Ishikawa (cell line): ENCODE data around the gene TGM1.

Source experiments
- CREB1 ChIP-seq: IDR thresholded peaks from 2 replicates; pipeline ENCODE4 v1.6.1; 2012; ENCODE audit warnings: low read depth
- FOXM1 ChIP-seq: IDR thresholded peaks from 2 replicates; pipeline ENCODE4 v1.6.1; 2012; ENCODE audit warnings: low read depth, borderline replicate concordance
- MAX ChIP-seq: IDR thresholded peaks from 2 replicates; pipeline ENCODE4 v1.6.1; 2012
- RAD21 ChIP-seq: IDR thresholded peaks from 2 replicates; pipeline ENCODE4 v1.6.1; 2012; ENCODE audit warnings: low read depth
- REST ChIP-seq: IDR thresholded peaks from 2 replicates; pipeline ENCODE4 v1.6.1; 2012; ENCODE audit warnings: low read depth, mild to moderate bottlenecking
- TAF1 ChIP-seq: IDR thresholded peaks from 2 replicates; pipeline ENCODE4 v1.6.1; 2012; ENCODE audit warnings: low read depth, mild to moderate bottlenecking
- TCF12 ChIP-seq: IDR thresholded peaks from 2 replicates; pipeline ENCODE4 v1.6.1; 2012; ENCODE audit warnings: low read depth
- TEAD4 ChIP-seq: IDR thresholded peaks from 2 replicates; pipeline ENCODE4 v1.6.1; 2012
- YY1 ChIP-seq: IDR thresholded peaks from 2 replicates; pipeline ENCODE4 v1.6.1; 2012; ENCODE audit warnings: low read depth
- ZBTB7A ChIP-seq: IDR thresholded peaks from 2 replicates; pipeline ENCODE4 v1.6.1; 2012; ENCODE audit warnings: low read depth

- TF ChIP-seq TAF1 (no peak), TEAD4 (no peak), ZBTB7A (no peak), REST (no peak), RAD21 (no peak), YY1 (no peak), MAX (no peak), TCF12 (no peak), FOXM1 (no peak), CREB1 (no peak)
These were observed 35.9 kb upstream of the TGM1 start for GRCh38 chr14:24298892-24299254.
